Measurements from ENCODE around the gene NOSTRIN. TPM values are rescaled to one million over a fixed set of nuclear protein-coding genes. Genes with fewer than 3 reads are reported as not detected.
"Not testable (repeated sequence)": the region's sequence is repeated elsewhere in the genome, so short reads cannot be mapped to it uniquely, and the experiment has no call there.

NOSTRIN gene
- polyA plus RNA-seq, 4 donors, result 26.3 to 36.1 (median 33.8) TPM

GRCh38 chr2:168787782-168788376 is 14.6 kb upstream of the NOSTRIN start:
- DNase-seq (ENCODE audit: low read depth in 4 of 4, low spot score in 3 of 4), result no peak

DNA sequence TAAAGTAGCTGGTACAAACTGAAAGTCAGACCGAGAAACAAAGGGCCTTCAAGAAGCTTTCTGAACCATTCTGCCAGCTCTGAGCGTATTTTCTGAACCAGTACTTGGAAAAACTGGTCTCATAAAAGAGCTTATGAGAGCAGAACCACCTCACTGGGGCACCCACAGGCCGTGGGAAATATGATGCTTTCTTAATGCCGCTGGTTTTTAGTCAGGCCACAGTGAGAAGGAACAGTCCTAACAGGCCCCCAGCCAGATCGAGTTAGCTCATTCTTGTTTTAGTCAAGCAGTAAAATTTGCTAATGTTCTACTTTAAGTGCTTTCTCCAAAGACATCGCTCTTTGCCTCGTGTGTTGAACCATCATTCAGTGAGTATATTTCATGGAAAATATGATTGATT is 12.7 kb upstream of the NOSTRIN start:
- DNase-seq (ENCODE audit: low read depth in 4 of 4, low spot score in 3 of 4), result no peak

DNA sequence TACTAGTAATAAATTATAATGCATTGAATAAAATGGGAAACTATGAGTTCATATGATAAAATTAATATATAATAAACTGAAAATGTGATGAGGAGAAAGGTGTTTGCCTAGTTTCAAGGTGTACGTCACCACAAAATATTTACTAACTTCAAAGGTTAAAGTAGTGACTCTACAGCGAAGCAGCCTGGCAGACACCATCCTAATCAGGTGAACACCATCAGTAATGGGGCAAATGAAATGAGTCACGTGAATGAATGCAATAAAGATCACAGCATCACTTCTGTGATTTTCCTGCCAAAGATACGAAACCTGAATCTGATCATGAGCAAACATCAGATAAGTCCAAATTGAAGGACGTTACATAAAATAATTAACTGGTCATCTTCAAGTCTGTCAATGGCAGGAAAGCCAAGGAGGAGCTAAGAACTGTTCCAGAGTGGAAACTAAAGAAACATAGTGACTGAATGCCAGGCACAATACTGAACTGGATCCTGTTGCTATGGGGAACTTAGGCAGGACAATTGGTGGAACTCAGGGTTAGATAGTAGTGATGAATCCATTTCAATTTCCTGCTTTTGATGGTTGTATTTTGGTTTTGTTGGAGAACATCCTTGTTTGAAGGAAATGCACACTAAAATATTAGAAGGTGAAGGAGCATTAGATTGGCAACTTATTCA is 12.1 kb upstream of the NOSTRIN start:
- no peak for DNase-seq (ENCODE audit: low read depth in 4 of 4, low spot score in 3 of 4)

GRCh38 chr2:168791140-168791539 is 11.3 kb upstream of the NOSTRIN start:
- not testable (repeated sequence) for DNase-seq (ENCODE audit: low read depth in 4 of 4, low spot score in 3 of 4)

DNA sequence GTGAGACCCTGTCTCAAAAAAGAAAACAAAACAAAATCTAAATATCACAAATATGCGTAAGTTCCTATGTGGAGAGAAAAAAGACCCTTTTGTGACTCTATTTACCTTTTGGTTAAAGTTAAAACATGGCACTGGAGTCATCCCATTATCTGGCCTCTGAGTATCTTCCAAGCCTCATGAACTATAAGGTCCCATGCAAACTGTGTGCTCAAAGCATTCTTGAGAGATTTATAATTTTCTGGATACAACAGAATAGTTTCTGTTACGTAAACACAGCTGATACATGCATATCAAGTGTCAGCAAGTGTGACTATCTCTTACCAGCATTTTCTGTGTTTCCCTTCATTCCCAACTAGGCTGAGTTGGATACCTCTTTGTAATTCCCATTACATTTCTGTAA is 8.8 kb upstream of the NOSTRIN start:
- no peak for DNase-seq (ENCODE audit: low read depth in 4 of 4, low spot score in 3 of 4)

DNA sequence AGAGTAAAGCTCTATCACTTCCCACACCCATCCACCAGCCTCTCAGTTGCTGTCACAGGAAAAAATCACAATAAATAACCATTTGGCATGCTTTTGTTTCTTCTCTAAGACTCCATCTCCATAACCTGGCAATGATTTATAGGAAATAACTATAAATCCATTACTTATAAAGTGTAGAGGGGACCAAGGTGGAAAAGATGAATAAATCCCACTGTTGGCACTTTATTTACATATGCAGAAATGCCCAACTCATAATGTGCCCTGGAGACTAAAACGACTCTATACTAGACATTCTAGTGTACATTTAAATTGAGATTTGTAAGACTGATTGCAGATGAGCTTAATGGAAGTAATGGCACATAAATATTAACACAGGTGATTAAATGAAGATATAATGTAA is 7.5 kb upstream of the NOSTRIN start:
- DNase-seq (ENCODE audit: low read depth in 4 of 4, low spot score in 3 of 4), result no peak

DNA sequence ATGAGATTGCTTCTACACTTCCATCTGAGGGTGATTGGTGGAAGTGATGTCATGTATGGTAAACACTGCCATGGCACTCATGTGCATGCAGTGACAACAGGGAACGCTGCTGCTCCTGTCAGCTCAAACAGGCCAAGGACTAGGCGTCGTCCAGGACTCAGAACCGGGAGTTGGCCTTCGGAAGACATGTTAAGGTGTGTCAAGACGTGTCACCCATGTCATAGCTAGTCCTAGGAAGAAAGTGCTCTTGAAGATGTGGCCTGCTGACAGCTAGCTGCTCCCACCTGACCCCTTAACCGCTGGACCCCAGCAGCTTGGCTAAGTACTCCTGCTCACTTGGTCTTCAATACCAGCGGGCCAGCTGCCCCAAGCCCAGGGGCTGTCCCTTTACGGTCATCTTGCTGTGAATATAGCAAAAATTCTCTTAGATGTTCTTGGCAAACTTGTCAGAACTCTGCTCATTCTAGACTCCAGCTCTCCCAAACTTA is 6.3 kb upstream of the NOSTRIN start:
- no peak for DNase-seq (ENCODE audit: low read depth in 4 of 4, low spot score in 3 of 4)

DNA sequence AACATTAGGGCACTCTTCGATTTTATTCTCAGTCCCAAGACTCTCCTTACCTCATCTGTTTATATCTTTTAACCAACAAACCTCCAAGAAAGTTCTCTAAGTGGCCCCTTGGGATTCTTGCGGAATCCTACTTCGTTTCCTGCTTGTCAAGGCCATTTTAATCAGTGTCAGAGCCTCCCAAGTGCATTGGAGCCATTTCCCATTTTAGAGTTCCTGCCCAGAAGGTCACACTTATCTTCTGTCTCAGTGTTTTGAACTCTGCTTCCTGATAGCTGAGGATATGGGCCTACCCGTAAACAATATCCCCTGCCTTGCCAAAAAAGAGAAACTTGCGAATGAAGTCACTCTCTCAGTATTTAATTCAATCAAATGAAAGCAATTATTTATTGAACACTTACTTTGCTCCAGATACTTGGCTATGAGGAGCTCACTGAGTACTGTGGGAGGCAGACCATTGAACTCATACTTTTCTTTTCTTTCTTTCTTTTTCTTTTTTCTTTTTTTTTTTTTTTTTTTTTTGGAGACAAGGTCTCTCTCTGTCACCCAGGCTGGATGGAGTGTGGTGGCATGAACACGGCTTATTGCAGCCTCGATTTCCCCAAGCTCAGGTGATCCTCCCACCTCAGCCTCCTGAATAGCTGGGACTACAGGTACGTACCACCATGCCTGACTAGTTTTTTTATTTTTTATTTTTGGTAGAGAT is 5.7 kb upstream of the NOSTRIN start:
- no peak for DNase-seq (ENCODE audit: low read depth in 4 of 4, low spot score in 3 of 4)

- DNase-seq (ENCODE audit: low read depth in 4 of 4, low spot score in 3 of 4), result no peak
Measured at GRCh38 chr2:168797286-168797655, 5.2 kb upstream of the NOSTRIN start.

- no peak for DNase-seq (ENCODE audit: low read depth in 4 of 4, low spot score in 3 of 4)
Measured at GRCh38 chr2:168798076-168798887, 4.2 kb upstream of the NOSTRIN start.

DNA sequence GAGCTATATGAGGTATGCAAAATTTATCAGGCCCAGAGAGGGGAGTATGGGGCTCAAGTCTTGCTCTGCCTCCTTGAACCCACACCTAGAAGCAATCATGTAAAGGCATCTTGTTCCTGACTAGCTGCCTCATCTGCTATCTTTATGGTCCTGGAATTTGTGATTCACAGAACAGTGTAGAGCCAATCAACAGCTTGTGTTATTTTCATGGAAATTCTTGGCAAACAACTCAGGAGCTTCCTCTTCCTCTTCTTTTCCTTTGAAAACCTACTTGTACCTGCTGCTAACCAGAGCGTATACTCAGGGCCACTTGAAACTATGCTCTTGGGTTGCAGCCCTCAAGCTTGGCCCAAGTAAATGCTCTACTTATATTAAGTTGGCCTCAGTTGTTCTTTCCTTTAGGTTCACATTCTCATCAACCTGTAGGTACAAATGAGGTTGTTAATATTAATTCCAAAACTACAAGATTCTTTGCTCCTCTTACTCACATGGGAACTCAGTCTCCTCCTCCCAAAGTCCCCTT is 3.5 kb upstream of the NOSTRIN start:
- no peak for DNase-seq (ENCODE audit: low read depth in 4 of 4, low spot score in 3 of 4)

DNA sequence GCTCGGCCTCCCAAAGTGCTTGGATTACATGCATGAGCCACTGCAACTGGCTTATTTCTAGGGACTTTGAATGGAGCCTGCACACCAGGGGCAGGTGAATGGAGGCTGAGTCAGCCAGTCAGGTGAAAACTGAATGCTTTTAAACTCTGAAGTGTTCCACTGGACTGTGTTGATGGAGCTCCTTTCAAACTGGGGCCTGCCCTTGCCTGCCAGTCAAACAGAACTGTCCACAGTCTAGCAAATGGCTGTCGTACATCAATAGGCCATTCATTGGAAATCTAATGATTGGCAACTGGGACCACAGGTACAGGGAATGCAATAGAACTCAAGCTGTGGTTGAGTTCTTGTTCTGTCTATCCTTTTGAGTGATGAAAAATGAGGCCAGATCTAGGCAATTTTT is 966 bp upstream of the NOSTRIN start:
- no peak for DNase-seq (ENCODE audit: low read depth in 4 of 4, low spot score in 3 of 4)

- no peak for DNase-seq (ENCODE audit: low read depth in 4 of 4, low spot score in 3 of 4)
Measured at GRCh38 chr2:168802859-168803725, 655 bp downstream of the NOSTRIN start.

- DNase-seq (ENCODE audit: low read depth in 4 of 4, low spot score in 3 of 4), result no peak
Measured at GRCh38 chr2:168804214-168804613, 1.8 kb downstream of the NOSTRIN start.

DNA sequence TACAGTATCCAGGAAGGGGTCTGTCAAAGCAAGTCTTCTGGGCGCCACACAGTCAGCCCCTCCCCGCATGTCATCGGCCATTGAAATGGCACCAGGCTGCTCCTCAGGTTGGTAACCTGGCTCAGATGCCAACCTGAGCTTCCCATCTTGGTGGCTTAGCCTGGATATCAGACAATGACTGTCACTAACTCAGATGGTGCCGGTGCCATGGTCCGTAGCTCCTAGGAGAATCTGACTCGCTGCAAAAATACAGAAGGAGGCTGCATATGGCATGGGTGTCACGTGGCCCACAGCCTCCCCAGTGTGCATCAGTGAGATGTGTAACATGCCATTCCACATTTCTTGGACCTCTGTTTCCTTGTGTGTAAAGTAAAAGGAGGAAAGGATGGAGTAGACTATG is 3.2 kb downstream of the NOSTRIN start:
- DNase-seq (ENCODE audit: low read depth in 4 of 4, low spot score in 3 of 4), result no peak

DNA sequence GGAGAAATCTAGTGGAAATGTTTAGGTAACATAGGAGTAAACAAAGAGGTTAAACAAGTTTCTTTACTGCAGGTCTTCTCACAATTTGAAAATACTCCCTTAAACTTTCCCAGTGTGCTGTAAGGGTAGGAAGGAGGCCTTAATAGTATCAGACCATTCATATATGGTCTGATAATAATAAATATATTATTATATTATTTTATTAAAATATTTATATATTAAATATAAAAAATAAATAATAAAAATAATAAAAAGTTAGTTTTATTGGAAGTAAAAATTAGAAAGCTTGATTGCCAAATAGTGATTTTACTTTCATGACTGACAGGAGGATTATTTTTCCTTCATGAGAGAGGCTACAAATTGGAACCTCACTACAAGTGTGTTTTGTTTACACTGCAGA is 7.1 kb downstream of the NOSTRIN start:
- no peak for DNase-seq (ENCODE audit: low read depth in 4 of 4, low spot score in 3 of 4)

DNA sequence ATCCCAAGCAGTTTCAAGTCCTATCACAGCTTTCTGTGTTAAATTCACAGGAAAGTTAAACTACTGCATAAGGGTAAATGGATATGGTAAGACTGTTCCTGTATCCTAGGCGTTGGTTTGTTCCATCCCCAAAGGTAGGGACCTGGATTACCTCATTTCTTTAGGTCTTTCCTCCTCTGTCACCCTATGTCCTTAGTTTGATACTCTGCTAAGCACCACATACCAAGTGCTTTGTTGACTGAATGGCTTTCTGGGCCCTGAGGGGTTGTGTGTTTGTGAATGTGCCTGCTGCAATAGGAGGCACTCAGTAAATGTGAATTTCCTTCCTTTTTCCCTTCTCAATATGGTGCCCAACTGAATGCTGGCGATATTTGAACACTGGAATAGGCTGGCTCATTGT is 7.8 kb downstream of the NOSTRIN start:
- no peak for DNase-seq (ENCODE audit: low read depth in 4 of 4, low spot score in 3 of 4)

DNA sequence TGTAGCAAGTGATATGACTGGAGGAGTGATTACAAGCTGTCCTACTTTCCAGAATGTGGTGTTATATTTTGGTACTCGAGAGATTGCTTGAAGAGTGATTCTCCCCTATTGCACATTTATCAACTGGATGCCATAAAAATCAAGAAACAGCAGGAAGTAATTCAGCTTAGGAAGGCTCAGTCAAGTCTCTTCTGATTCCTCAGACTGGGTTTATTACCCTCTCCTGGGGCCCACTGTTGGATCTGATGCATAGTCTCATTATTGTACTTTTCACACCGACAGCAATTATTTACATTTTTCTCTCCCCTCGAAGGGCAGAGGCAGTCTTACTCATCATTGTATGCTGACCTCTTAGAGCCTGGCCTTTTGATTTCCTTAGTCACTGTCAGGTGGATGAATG is 9.3 kb downstream of the NOSTRIN start:
- no peak for DNase-seq (ENCODE audit: low read depth in 4 of 4, low spot score in 3 of 4)

DNA sequence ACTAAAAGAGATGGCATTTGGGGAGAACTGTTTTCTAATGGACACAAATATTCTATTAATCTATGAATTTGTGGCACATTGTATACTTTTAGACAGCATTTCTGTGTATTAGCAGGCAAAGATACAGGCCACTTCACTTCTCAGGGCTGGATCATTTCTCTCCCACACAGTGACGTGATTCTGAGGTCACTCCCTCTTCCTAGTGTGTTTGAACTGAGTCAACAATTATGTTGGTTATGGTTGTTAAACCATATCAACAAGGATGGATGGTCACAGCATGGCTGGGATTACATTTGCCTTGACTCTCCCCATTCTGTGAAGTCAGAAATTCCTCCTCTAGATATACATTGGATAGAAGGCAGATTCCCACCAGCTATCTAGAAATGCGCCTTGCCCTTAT is 11.6 kb downstream of the NOSTRIN start:
- no peak for DNase-seq (ENCODE audit: low read depth in 4 of 4, low spot score in 3 of 4)

Data from right renal pelvis (tissue), 4 donors.